GM12878 (cell line): Measurements from ENCODE around the gene FCGR3A. TPM values are rescaled to one million over a fixed set of nuclear protein-coding genes. Genes with fewer than 3 reads are reported as not detected.
"Not testable (repeated sequence)": the region's sequence is repeated elsewhere in the genome, so short reads cannot be mapped to it uniquely, and the experiment has no call there.

Experiments used
- ATAC-seq: fragments of 200-7000 bp; cut with Tn5 transposase; 3 replicates; pipeline ENCODE4 v1.9.1; 2020; ENCODE audit warnings: mild to moderate bottlenecking, moderate library complexity
- BruUV-seq: library from RNA; stranded (reverse); fragments of 400-500 nt; replicated peaks from 2 replicates; lab custom pipeline; 2021; lab: Mats Ljungman, UMichigan
- CTCF ChIA-PET: fragments of 300-600 bp; sonication (Branson Sonifier 250); formaldehyde crosslinking; extraction: SDS; loops from one replicate; lab custom pipeline; 2021; ENCODE audit warnings: inconsistent platforms; lab: Yijun Ruan, JAX
- POLR2A ChIA-PET: fragments of 350-600 bp; formaldehyde crosslinking; extraction: SDS; loops from one replicate; lab custom pipeline; 2021; ENCODE audit warnings: inconsistent platforms; lab: Charles Lee
- RAD21 ChIA-PET: fragments of 300-600 bp; sonication (Branson Sonifier 250); formaldehyde crosslinking; loops from one replicate; lab custom pipeline; 2023; ENCODE audit warnings: antibody characterized with exemption; ENCODE audit not compliant: unreplicated experiment; lab: Charles Lee
- SMC1A ChIA-PET: fragments of 300-600 bp; sonication (Branson Sonifier 250); formaldehyde crosslinking; loops from one replicate; lab custom pipeline; 2023; ENCODE audit not compliant: unreplicated experiment, uncharacterized antibody; lab: Charles Lee
- DNase-seq: peaks from one replicate; pipeline ENCODE4 v3.0.0-alpha.2; 2011; ENCODE audit warnings: low read depth, low spot score
- FAIRE-seq: peaks from 3 replicates; lab custom pipeline; 2011; peaks lifted over from hg19 to GRCh38; lab: Jason Lieb, UNC
- H2AFZ ChIP-seq: 2 replicates; pipeline ENCODE4 v1.6.0; 2011; ENCODE audit warnings: low read depth, low read length, control low read depth; ENCODE audit not compliant: control insufficient read depth
- H3K27ac ChIP-seq: 2 replicates; pipeline ENCODE4 v1.5.1; 2011; ENCODE audit warnings: control low read depth; ENCODE audit not compliant: control insufficient read depth, insufficient read depth
- H3K27me3 ChIP-seq, 2 experiments: replicated peaks in 1 of 2; 2 replicates each; pipeline versions ENCODE4 v1.6.0 to v1.6.1; 2011; ENCODE audit warnings: low read length in 1 of 2; ENCODE audit not compliant: control insufficient read depth in 2 of 2, insufficient read depth in 2 of 2
- H3K36me3 ChIP-seq, 2 experiments: 2 replicates each; pipeline ENCODE4 v1.5.1; 2011; ENCODE audit warnings: low read length in 1 of 2; ENCODE audit not compliant: control insufficient read depth in 2 of 2, insufficient read depth in 2 of 2
- H3K4me1 ChIP-seq: 2 replicates; pipeline ENCODE4 v1.6.1; 2011; ENCODE audit warnings: mild to moderate bottlenecking, low read length, moderate library complexity, mixed read lengths; ENCODE audit not compliant: control insufficient read depth, insufficient read depth
- H3K4me2 ChIP-seq: 2 replicates; pipeline ENCODE4 v1.6.0; 2011; ENCODE audit warnings: control low read depth; ENCODE audit not compliant: control insufficient read depth, insufficient read depth
- H3K4me3 ChIP-seq: fragments of 200-600 bp; sonication (generic); 2 replicates; pipeline ENCODE4 v1.5.1; 2016
- H3K79me2 ChIP-seq: 2 replicates; pipeline ENCODE4 v1.6.0; 2011; ENCODE audit warnings: low read length; ENCODE audit not compliant: control insufficient read depth, insufficient read depth
- H3K9ac ChIP-seq: 2 replicates; pipeline ENCODE4 v1.8.0; 2011; ENCODE audit warnings: low read length, control low read depth, mixed read lengths; ENCODE audit not compliant: control insufficient read depth, insufficient read depth
- H3K9me3 ChIP-seq: replicated peaks from 3 replicates; pipeline ENCODE4 v1.5.1; 2011; ENCODE audit warnings: mild to moderate bottlenecking, low read length; ENCODE audit not compliant: control insufficient read depth, insufficient read depth
- H4K20me1 ChIP-seq: 2 replicates; pipeline ENCODE4 v1.6.0; 2011; ENCODE audit not compliant: control insufficient read depth, insufficient read depth
- SKIL ChIP-seq: fragments of 450-650 bp; IDR thresholded peaks from 2 replicates; pipeline ENCODE4 v1.6.1; 2017; ENCODE audit warnings: mild to moderate bottlenecking, low read depth, inconsistent platforms; ENCODE audit not compliant: poor library complexity, severe bottlenecking
- WGBS: methylation state at CpG from one replicate; pipeline ENCODE4 v1.1.6; 2016; ENCODE audit warnings: low lambda C conversion rate; ENCODE audit not compliant: insufficient replicate concordance, insufficient coverage; ENCODE audit errors: missing lambda C conversion rate; 5-methylcytosine and 5-hydroxymethylcytosine counted together
- in situ Hi-C: fragments of 300-500 bp; cut with MboI; formaldehyde crosslinking; loops from 9 replicates; pipeline ENCODE4 v1.14.3; 2018; ENCODE audit warnings: mixed read lengths
- intact Hi-C: fragments of 100-400 bp; cut with micrococcal nuclease; formaldehyde crosslinking; loops from one replicate; pipeline ENCODE4 v1.14.2; 2022; ENCODE audit not compliant: unreplicated experiment
- polyA plus RNA-seq, 11 experiments: library from polyadenylated mRNA; depleted of rRNA in 4 of 11; unstranded in 6 of 11; stranded (reverse) in 5 of 11; fragments of >200 nt; fragmentation: Nextera tagmentation in 4 of 11; fragmentation: Illumina TruSeq in 1 of 11; extraction: Ambion mirVana in 4 of 11; extraction: Trizol in 1 of 11; gene quantifications; 1 replicate in 1 of 11; 2 replicates in 10 of 11; pipeline versions ENCODE4 v1.2.1 to v1.2.3, GENCODE V29; 2011 to 2016; ENCODE audit warnings: inconsistent platforms in 2 of 11, missing spikeins in 2 of 11, low read depth in 1 of 11
- total RNA-seq, 4 experiments: library from RNA; depleted of rRNA in 3 of 4; stranded (reverse); fragments of >200 nt in 3 of 4; fragmentation: Illumina TruSeq in 1 of 4; extraction: Trizol in 1 of 4; gene quantifications; 2 replicates each; pipeline versions ENCODE4 v1.2.1 to v1.2.3, GENCODE V29; 2013 to 2021

Gene FCGR3A
- total and polyA plus RNA-seq, 10 of the 15 experiments (the other 5 are each of a cell fraction or from before 2014, with no cell fraction given), result 0.09 to 0.10 TPM; not detected in 8

GRCh38 chr1:161523817-161524741 lies 25.5 kb downstream of the FCGR3A start, which contains the start of gene HSPA6 (continued):
- peak; percentile 91 for TF ChIP-seq SKIL

DNA sequence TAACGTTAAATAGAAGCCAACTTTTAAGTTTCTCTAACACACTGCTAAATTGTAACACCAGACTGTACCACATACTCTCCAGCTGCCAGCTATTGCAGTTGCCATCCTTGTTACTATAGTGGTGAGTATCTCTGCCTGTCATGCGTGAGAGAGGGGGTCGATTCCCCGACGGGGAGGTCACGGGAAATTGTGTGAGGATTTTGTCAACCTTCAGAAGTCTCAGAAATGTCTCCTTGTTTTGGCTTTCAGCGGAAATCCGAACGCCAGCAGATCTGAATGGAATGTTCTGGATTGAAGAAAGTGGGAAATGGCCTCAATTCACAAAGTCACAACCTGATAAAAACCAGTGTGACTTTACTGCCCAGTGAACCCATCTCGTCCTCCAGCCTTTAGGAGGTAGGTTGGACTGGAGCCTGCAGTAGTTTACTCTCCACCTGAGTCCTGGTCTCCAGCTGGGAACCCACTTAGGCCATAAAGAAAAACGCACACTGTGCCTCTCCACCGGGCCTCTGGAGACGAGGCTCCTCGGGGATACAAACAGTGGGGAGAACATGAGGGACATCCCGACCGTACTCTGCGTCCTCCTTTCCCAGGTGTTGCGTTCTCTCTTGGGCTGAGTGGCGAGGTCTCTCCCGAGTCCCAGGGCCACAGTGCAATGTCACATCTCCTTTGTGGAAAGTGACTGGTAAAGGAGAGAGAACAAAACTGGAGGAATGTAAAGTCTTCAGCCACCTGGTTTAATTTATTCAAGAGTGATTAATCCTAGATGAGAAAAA lies 26.4 kb downstream of the FCGR3A start:
- H3K36me3 ChIP-seq, BruUV-seq, H3K4me2 ChIP-seq, H3K27me3 ChIP-seq, DNase-seq, intact Hi-C loops, RAD21 ChIA-PET, H2AFZ ChIP-seq, H3K4me1 ChIP-seq, FAIRE-seq, ATAC-seq, H3K27ac ChIP-seq, H3K79me2 ChIP-seq, H4K20me1 ChIP-seq, in situ Hi-C loops, H3K9me3 ChIP-seq, POLR2A ChIA-PET, H3K4me3 ChIP-seq, H3K9ac ChIP-seq: not testable (repeated sequence)
- SMC1A ChIA-PET, result interaction anchor here (1.0 kb wide), 1 partner anchor 39 kb away, joined by 3 read pairs; no protein-coding TSS in a partner anchor
- 46% methylated on average over 18 of the region's 20 CpGs for WGBS
- CTCF ChIA-PET, result interaction anchor here (0.7 to 0.9 kb wide), 2 partner anchors 9 to 18 kb away, joined by 3 to 4 read pairs; partner anchors contain the start of gene FCGR2A

DNA sequence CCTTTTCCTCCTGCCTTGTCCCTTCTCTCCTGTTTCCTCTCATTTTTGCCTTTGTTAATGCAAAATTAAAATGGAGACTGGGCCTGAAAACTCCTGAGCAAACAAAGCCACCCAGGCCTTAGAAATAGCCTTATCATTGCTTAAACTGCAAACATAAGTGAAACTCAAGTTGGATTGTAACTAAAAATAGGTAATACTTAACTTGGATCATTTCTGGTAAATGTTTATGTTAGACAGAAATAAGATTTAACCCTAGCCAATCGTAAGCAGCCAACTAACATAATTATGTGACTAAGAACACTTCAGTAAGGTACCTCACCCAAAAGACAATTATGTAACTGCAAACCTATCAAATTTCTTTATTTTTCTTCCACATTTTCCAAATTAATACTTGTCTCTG lies 35.7 kb downstream of the FCGR3A start:
- H3K36me3 ChIP-seq, H4K20me1 ChIP-seq, H3K4me3 ChIP-seq, FAIRE-seq, H3K4me1 ChIP-seq, intact Hi-C loops, POLR2A ChIA-PET, DNase-seq, in situ Hi-C loops, H3K4me2 ChIP-seq, H3K27ac ChIP-seq, H3K9me3 ChIP-seq, H3K27me3 ChIP-seq, H3K9ac ChIP-seq, BruUV-seq, CTCF ChIA-PET, RAD21 ChIA-PET, ATAC-seq, H3K79me2 ChIP-seq, H2AFZ ChIP-seq, SMC1A ChIA-PET: not testable (repeated sequence)
- WGBS, result 86% methylated on average over 1 of the region's 1 CpG

DNA sequence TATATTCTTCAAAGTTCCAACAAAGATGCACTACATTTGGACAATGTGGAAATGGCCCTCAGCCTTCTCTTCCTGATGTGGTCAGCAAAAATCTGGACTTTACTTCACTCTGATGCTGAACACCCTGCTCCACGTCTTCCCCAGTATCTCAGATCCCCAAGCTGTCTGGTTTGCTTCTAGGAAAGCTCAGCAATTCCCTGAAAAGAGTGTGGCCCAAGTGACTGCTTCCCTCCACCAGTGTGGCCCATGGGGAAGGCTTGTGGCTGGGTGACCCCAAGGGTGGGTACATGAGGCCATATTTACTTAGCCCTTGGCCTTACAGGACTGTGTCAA lies 36.2 kb downstream of the FCGR3A start:
- in situ Hi-C loops, H3K9me3 ChIP-seq, H3K9ac ChIP-seq, H3K27ac ChIP-seq, FAIRE-seq, RAD21 ChIA-PET, H2AFZ ChIP-seq, H4K20me1 ChIP-seq, POLR2A ChIA-PET, H3K36me3 ChIP-seq, H3K4me1 ChIP-seq, CTCF ChIA-PET, SMC1A ChIA-PET, H3K79me2 ChIP-seq, BruUV-seq, intact Hi-C loops, H3K4me3 ChIP-seq, H3K4me2 ChIP-seq, DNase-seq, H3K27me3 ChIP-seq, ATAC-seq: not testable (repeated sequence)
- 20% methylated on average over 1 of the region's 1 CpG for WGBS
